ENCODE measurements around the gene RBP4.
"Not testable (repeated sequence)": the region's sequence is repeated elsewhere in the genome, so short reads cannot be mapped to it uniquely, and the experiment has no call there.

Gene RBP4

DNA sequence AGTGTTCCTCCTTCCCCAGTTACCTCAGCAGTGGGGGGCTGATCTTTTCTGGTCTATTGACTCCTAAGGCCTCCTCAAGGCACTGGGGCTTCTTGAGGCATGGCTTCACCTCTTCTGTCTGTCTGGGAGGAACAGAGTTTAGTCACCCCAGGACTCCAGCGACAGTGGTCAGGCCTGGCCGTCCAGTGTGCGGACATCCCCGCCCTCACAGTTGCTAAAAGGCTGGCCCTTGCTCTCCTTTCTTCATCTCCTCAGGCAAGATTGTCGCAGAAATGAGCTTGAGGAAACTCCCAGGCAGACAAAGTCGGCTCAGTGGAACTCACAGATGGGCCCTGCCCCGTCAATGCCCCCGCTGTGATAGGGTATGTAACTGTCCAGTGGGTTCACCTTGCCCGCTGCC is 41.5 kb downstream of the RBP4 start:
- Mint-ChIP-seq H3K36me3 (no peaks in the 10 kb centered on the region), H3K9me3 (no peaks in the 10 kb centered on the region), H3K27ac (no peak overlapping the region), H3K27me3 (peaks cover 37% of the 10 kb centered on the region), H3K4me1 (no peaks in the 10 kb centered on the region), H3K4me3 (no peak overlapping the region)
- no peak for ATAC-seq

GRCh38 chr10:93554760-93555432 is 46.1 kb downstream of the RBP4 start:
- H3K4me1 Mint-ChIP-seq = no peaks in the 10 kb centered on the region
- H3K36me3 Mint-ChIP-seq = no peaks in the 10 kb centered on the region
- ATAC-seq = peak; percentile 63
- H3K27ac Mint-ChIP-seq = no peak overlapping the region
- peaks cover 34% of the 10 kb centered on the region for H3K27me3 Mint-ChIP-seq
- H3K4me3 Mint-ChIP-seq = no peak overlapping the region
- H3K9me3 Mint-ChIP-seq = no peaks in the 10 kb centered on the region

DNA sequence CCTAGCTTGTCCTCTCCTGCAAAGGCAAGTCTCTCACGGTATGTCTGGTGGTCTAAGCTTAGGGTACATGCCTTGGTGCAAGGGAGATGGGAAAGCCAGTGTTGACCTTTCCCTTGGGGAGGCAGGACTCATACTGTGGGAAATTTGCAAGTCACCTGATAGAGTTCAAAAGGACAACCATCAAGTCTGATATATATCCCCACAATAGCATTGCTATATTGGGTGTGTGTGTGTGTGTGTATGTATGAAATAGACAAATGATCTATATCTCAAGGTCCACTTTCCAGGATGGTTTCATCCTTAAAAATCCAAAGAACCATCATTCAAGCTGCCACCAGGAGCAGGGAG is 46.7 kb downstream of the RBP4 start:
- no peak overlapping the region for H3K4me3 Mint-ChIP-seq
- H3K27me3 Mint-ChIP-seq = peaks cover 28% of the 10 kb centered on the region
- ATAC-seq = no peak
- H3K4me1 Mint-ChIP-seq = no peaks in the 10 kb centered on the region
- H3K36me3 Mint-ChIP-seq = no peaks in the 10 kb centered on the region
- no peak overlapping the region for H3K27ac Mint-ChIP-seq
- no peaks in the 10 kb centered on the region for H3K9me3 Mint-ChIP-seq

DNA sequence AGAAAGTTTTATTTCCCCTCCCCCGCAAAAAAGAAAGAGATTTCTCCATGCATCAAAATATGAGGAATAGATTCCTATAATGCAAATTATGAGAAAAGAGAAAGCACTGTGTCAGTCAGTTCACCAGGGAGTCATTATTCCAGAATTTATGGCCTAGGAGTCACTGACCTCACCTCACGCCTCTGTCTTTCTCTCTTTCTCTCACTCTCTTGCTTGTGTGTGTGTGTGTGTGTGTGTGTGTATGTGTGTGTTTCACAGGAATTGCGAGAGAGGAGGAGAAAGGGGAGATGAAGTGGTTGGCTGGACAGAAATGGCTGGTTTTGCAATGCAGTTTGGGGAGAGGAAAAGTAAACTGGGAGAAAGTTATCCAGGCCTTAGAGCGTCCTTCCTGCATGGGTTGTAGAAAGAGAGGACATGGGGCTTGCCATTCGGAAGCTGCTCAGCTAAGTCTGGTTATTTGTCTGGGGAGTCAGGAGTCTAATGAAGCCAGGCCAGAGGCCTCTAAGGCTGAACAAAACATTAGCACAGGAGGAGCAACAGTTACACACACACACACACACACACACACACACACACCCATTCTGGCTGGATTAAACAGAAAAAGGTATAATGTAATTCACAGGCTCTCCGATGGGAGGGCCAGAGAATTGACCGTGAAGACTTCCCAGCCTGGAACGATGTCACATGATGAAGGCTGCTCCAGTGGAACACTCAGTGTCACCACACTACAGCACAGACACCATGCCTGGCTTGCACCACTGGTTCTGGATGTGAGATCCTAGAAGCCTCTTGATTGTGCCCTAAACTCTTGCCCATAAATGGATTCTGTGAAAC is 47.3 kb downstream of the RBP4 start:
- H3K4me1 Mint-ChIP-seq = no peaks in the 10 kb centered on the region
- no peak overlapping the region for H3K4me3 Mint-ChIP-seq
- no peak overlapping the region for H3K27ac Mint-ChIP-seq
- peaks cover 26% of the 10 kb centered on the region for H3K27me3 Mint-ChIP-seq
- no peak for ATAC-seq
- no peaks in the 10 kb centered on the region for H3K9me3 Mint-ChIP-seq
- no peaks in the 10 kb centered on the region for H3K36me3 Mint-ChIP-seq

GRCh38 chr10:93552780-93553179 is 48.3 kb downstream of the RBP4 start:
- Mint-ChIP-seq H3K4me3 (no peak overlapping the region), H3K36me3 (no peaks in the 10 kb centered on the region), H3K27me3 (peaks cover 26% of the 10 kb centered on the region), H3K27ac (no peak overlapping the region), H3K9me3 (no peaks in the 10 kb centered on the region), H3K4me1 (no peaks in the 10 kb centered on the region)
- no peak for ATAC-seq

- H3K27me3 Mint-ChIP-seq = peaks cover 28% of the 10 kb centered on the region
- H3K9me3 Mint-ChIP-seq = no peaks in the 10 kb centered on the region
- H3K36me3 Mint-ChIP-seq = no peaks in the 10 kb centered on the region
Measured at GRCh38 chr10:93550606-93551005, 50.4 kb downstream of the RBP4 start.

DNA sequence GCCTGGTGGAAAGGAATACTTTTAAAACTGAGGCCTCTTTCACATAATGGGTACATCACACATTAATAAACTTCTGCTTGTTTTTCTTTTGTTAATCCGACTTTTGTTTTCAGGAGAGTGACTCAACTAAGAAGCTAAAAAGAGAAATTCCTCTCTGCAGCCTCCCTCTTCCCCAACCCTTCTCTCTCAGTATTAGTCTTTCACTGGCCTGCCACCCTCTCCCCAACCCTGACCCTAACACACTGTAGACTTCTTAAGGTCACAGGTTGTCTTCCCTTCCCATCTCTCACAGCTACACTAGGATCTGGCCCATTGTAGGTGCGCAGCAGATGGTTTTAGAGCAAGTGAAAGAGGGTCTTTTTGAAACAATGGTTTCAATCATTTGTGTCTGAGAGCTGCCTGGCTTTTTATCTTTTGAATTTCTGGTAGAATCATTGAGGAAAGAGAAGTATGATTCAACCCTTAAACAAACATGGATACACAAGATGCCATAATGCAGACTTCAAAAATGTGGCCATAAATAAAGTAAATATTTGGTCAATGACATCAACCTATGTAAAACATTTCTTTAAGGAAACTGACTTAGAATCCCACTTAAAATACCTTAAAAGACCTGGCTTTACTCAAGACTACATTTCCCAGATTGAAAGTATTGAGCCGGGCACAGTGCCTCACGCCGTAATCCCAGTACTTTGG is 52.5 kb downstream of the RBP4 start:
- Mint-ChIP-seq H3K4me3 (no peak overlapping the region), H3K36me3 (no peaks in the 10 kb centered on the region), H3K4me1 (no peaks in the 10 kb centered on the region), H3K27me3 (peaks cover 19% of the 10 kb centered on the region), H3K9me3 (no peaks in the 10 kb centered on the region), H3K27ac (no peak overlapping the region)
- no peak for ATAC-seq

More at GRCh38 chr10:93550606-93551005, 50.4 kb downstream of the RBP4 start:
- Mint-ChIP-seq H3K27ac (no peak overlapping the region), H3K4me3 (no peak overlapping the region), H3K4me1 (no peaks in the 10 kb centered on the region)
- ATAC-seq = no peak

GRCh38 chr10:93547522-93547921 is 53.5 kb downstream of the RBP4 start:
- Mint-ChIP-seq H3K9me3 (no peaks in the 10 kb centered on the region), H3K4me1 (no peaks in the 10 kb centered on the region), H3K27me3 (peaks cover 19% of the 10 kb centered on the region), H3K4me3 (no peak overlapping the region), H3K36me3 (no peaks in the 10 kb centered on the region), H3K27ac (no peak overlapping the region)
- ATAC-seq = no peak

GRCh38 chr10:93546995-93547394 is 54.0 kb downstream of the RBP4 start:
- not testable (repeated sequence) for H3K9me3 Mint-ChIP-seq, H3K4me1 Mint-ChIP-seq, H3K4me3 Mint-ChIP-seq, H3K36me3 Mint-ChIP-seq, ATAC-seq, H3K27ac Mint-ChIP-seq
- peaks cover 19% of the 10 kb centered on the region for H3K27me3 Mint-ChIP-seq

GRCh38 chr10:93542358-93542791 is 58.7 kb downstream of the RBP4 start:
- H3K27me3 Mint-ChIP-seq = peaks cover 21% of the 10 kb centered on the region
- no peaks in the 10 kb centered on the region for H3K36me3 Mint-ChIP-seq
- H3K9me3 Mint-ChIP-seq = no peaks in the 10 kb centered on the region
- no peak overlapping the region for H3K4me3 Mint-ChIP-seq
- no peaks in the 10 kb centered on the region for H3K4me1 Mint-ChIP-seq
- ATAC-seq = no peak
- no peak overlapping the region for H3K27ac Mint-ChIP-seq

Data from stimulated activated memory B cell treated with anti-CD40 and anti-IgM and Interleukin-4, amounts not matched to agents 10 μg/mL and 1 μg/mL and 100 μg/mL, for 72 hours (primary cell).